Measurements from ENCODE around the gene NALCN. TPM values are rescaled to one million over a fixed set of nuclear protein-coding genes. Genes with fewer than 3 reads are reported as not detected.

The NALCN gene
- total and polyA plus RNA-seq, 2 donors (not counting 1 experiment from before 2014, with no cell fraction given): 1.5 to 2.7 TPM

DNA sequence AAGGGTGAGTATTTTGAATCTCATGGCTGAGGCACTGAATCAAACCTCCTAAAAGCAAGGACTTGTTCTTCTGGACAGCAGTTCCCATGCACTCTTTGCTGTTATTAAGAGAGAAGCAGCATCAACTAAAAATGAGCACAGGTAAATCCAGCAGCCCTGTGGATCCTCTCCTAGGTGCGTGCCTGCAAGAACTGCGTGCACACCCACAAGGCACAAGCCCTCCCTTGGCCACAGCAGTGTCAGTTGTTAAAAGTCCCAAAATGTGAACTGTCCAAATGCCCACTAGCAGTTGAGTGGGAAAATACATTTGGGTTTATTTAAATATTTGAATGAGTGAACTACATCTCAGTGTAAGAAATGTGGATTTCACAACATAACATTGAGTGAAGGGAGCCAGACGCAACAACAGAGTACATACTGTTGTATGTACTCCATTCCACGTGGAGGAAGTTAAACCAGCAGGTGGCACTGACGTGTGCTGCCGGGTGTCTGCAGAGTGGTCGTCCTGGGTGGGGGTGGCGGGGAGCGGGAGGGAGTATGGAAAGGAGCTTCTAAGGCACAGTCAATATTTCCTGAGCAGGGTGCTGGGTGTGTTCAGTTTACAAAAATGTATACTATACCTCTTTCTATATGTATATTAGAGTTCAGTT lies 266.4 kb downstream of the NALCN start:
- no peaks in the 10 kb centered on the region for H4K20me1 ChIP-seq (ENCODE audit: control insufficient read depth, extremely low read depth, insufficient read depth, low read length)
- no peak overlapping the region for H3K9ac ChIP-seq (ENCODE audit: insufficient read depth, low read length)
- H3K27me3 ChIP-seq (ENCODE audit: control insufficient read depth, insufficient read depth, low read length): no peaks in the 10 kb centered on the region
- H3K36me3 ChIP-seq (ENCODE audit: control insufficient read depth, insufficient read depth, low read length): no peaks in the 10 kb centered on the region
- H2AFZ ChIP-seq (ENCODE audit: low read length): no peak overlapping the region
- no peak overlapping the region for H3K4me3 ChIP-seq (replicated peaks in 1 of 4; ENCODE audit: control extremely low read depth in 1 of 4, insufficient read depth in 1 of 4, low read depth in 3 of 4, low read length in 4 of 4)
- no peak overlapping the region for H3K27ac ChIP-seq (ENCODE audit: insufficient read depth, low read length)
- no peak overlapping the region for H3K4me2 ChIP-seq (ENCODE audit: extremely low read depth, insufficient read depth, low read length)
- no peaks in the 10 kb centered on the region for H3K79me2 ChIP-seq (ENCODE audit: control insufficient read depth, insufficient read depth, low read length)
- peak; percentile 41 to 71 for DNase-seq (ENCODE audit: low read depth in 2 of 2)
- TF ChIP-seq, protein P1, sequence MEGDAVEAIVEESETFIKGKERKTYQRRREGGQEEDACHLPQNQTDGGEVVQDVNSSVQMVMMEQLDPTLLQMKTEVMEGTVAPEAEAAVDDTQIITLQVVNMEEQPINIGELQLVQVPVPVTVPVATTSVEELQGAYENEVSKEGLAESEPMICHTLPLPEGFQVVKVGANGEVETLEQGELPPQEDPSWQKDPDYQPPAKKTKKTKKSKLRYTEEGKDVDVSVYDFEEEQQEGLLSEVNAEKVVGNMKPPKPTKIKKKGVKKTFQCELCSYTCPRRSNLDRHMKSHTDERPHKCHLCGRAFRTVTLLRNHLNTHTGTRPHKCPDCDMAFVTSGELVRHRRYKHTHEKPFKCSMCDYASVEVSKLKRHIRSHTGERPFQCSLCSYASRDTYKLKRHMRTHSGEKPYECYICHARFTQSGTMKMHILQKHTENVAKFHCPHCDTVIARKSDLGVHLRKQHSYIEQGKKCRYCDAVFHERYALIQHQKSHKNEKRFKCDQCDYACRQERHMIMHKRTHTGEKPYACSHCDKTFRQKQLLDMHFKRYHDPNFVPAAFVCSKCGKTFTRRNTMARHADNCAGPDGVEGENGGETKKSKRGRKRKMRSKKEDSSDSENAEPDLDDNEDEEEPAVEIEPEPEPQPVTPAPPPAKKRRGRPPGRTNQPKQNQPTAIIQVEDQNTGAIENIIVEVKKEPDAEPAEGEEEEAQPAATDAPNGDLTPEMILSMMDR (conservative IDR thresholded peaks at IDR 0.05 in 1 of 2, IDR thresholded peaks at IDR 0.05 in 1 of 2; ENCODE audit: low read depth in 1 of 2, low read length in 2 of 2): peak; percentile 39 to 47
- TF ChIP-seq EZH2 (IDR thresholded peaks at IDR 0.05; ENCODE audit: low read length, missing control alignments): no peak
- no peaks in the 10 kb centered on the region for H3K9me3 ChIP-seq (ENCODE audit: control insufficient read depth, insufficient read depth, low read depth, low read length)
- H3K4me1 ChIP-seq (ENCODE audit: control insufficient read depth, extremely low read depth, insufficient read depth, low read length): peaks cover 2% of the 10 kb centered on the region

GRCh38 chr13:101146101-101146898 lies 270.0 kb downstream of the NALCN start:
- no peak overlapping the region for H3K4me2 ChIP-seq (ENCODE audit: extremely low read depth, insufficient read depth, low read length)

More at GRCh38 chr13:101146101-101146898, 270.0 kb downstream of the NALCN start:
- Histone ChIP-seq H3K9me3 (ENCODE audit: control insufficient read depth, insufficient read depth, low read depth, low read length) (no peaks in the 10 kb centered on the region), H3K79me2 (ENCODE audit: control insufficient read depth, insufficient read depth, low read length) (no peaks in the 10 kb centered on the region), H2AFZ (ENCODE audit: low read length) (no peak overlapping the region), H3K4me1 (ENCODE audit: control insufficient read depth, extremely low read depth, insufficient read depth, low read length) (peaks cover 2% of the 10 kb centered on the region), H3K4me3 (replicated peaks in 1 of 4; ENCODE audit: control extremely low read depth in 1 of 4, insufficient read depth in 1 of 4, low read depth in 3 of 4, low read length in 4 of 4) (no peak overlapping the region), H3K27me3 (ENCODE audit: control insufficient read depth, insufficient read depth, low read length) (no peaks in the 10 kb centered on the region), H4K20me1 (ENCODE audit: control insufficient read depth, extremely low read depth, insufficient read depth, low read length) (no peaks in the 10 kb centered on the region), H3K27ac (ENCODE audit: insufficient read depth, low read length) (no peak overlapping the region), H3K9ac (ENCODE audit: insufficient read depth, low read length) (no peak overlapping the region), H3K36me3 (ENCODE audit: control insufficient read depth, insufficient read depth, low read length) (no peaks in the 10 kb centered on the region)
- DNase-seq (ENCODE audit: low read depth in 2 of 2): peak in 1 of 2 donors; percentile 45
- no peak for TF ChIP-seq EZH2 (IDR thresholded peaks at IDR 0.05; ENCODE audit: low read length, missing control alignments)
- TF ChIP-seq, protein P1 (conservative IDR thresholded peaks at IDR 0.05 in 1 of 2, IDR thresholded peaks at IDR 0.05 in 1 of 2; ENCODE audit: low read depth in 1 of 2, low read length in 2 of 2): no peak

All from fibroblast of lung (primary cell).